Prostate gland (tissue), 2 donors: ENCODE data around the gene C1QTNF9.

Experiments
- CTCF ChIP-seq, 4 experiments: fragments of 200-600 bp in 2 of 4; fragments of 450-650 bp in 2 of 4; sonication (generic) in 2 of 4; IDR thresholded peaks; 1 replicate in 3 of 4; 2 replicates in 1 of 4; pipeline ENCODE4 v1.5.1; 2016 to 2019; ENCODE audit warnings: antibody characterized with exemption in 4 of 4, mild to moderate bottlenecking in 2 of 4, moderate library complexity in 2 of 4
- POLR2A ChIP-seq: fragments of 450-650 bp; IDR thresholded peaks from one replicate; pipeline ENCODE4 v1.6.1; 2016; ENCODE audit warnings: antibody characterized with exemption, mild to moderate bottlenecking

GRCh38 chr13:24308068-24308445 lies 1.3 kb upstream of the C1QTNF9 start:
- no peak for TF ChIP-seq POLR2A
- no peak for TF ChIP-seq CTCF (IDR thresholded peaks at IDR 0.05)
